Activated CD4-positive, alpha-beta T cell treated with anti-CD3 and anti-CD28 coated beads for 48 hours (primary cell): Measurements from ENCODE around the gene IRF8.

Source experiments
- DNase-seq: peaks from one replicate; pipeline ENCODE4 v3.0.0-alpha.2; 2020

IRF8 gene

DNA sequence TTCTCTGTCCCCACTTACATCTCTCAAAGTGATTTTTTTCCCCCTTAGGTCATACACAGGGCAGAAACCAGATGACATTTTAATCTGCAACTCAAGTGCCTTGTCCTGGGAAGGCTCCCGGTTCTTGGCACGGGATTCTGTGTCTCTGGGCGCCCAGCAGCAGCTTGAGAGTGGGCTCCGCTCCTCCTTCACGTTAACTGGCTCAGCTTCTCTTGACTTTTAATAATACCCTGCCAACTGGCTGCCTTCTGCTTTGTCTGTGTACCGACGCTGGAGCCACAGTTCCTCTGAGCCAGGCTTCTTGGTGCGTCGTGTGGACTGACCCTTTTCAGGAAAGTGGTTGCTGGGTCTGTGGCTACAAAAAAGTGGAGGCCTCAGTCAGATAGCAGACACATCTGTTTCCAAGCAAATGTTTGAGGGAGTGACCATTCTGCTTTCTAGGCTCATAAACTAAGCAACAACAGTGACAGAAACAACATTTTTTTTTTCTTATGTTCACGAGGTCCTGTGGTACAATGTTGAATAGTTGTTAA, 64.9 kb downstream of the IRF8 start:
- no peak for DNase-seq

DNA sequence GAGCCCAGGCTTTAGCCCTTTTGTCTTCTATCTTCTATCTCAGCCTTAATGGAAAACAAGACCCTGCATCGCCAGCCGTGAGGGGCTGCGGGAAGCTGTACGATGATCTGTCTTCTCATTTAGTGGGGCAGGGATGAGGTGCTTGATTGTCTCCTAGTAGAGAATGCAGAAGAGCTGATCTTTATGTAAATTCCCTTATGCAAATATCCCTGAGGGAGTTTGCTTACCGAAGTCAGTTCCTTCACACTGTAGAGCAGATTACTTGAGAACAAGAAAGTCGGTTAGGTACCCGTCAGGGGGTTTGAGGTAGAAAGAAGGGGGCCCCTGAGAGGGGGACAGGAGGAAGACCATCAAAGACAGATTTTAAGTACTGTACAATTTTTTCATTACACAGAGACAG, 66.2 kb downstream of the IRF8 start:
- DNase-seq, result no peak

GRCh38 chr16:85967111-85967510, 68.1 kb downstream of the IRF8 start:
- no peak for DNase-seq

- DNase-seq, result no peak
Observed at GRCh38 chr16:85968041-85968920, 69.3 kb downstream of the IRF8 start.

- no peak for DNase-seq
Observed at GRCh38 chr16:85969159-85969558, 70.2 kb downstream of the IRF8 start.

GRCh38 chr16:85969591-85969990, 70.6 kb downstream of the IRF8 start:
- DNase-seq, result no peak

DNA sequence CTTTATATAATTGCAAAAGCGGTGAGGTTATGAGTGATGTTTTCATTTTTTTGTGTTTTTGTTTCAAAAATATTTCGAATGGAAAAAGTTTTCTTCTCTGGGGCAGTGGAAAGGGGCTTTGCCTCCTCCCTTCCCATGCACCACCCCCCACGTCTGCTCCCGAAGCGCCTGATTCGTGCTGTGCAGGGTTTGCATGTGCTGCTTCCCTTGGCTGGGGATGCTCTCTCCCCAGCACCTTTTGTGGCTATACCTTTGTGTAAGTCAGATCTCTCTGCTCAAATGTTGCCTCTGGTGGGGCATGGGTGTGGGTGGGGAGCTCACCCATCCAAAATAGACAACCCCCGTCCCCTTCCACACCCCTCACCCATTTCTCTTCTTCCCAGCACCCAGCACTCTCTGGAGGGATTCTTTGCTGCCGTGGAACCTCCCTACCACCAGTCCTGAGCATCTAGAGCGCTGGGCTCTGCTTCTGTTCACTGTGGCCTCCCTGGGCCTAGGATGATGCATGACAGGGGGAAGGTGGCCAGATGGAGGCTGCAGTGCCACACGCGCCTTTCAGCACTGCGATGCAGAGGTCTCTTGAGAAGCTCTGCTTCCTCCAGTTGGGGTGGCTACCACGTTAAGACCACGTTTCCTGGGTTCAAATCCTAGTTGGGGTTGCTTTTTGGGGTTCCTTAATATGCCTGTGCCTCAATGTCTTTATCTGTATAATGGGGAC, 71.2 kb downstream of the IRF8 start:
- DNase-seq, result no peak

- DNase-seq, result no peak
Observed at GRCh38 chr16:85970738-85971137, 71.8 kb downstream of the IRF8 start.
